ENCODE measurements around the gene PPP1R9A.
A peak's percentile ranks its signal among the peaks of the same experiment; 100 is the strongest.

The PPP1R9A gene

DNA sequence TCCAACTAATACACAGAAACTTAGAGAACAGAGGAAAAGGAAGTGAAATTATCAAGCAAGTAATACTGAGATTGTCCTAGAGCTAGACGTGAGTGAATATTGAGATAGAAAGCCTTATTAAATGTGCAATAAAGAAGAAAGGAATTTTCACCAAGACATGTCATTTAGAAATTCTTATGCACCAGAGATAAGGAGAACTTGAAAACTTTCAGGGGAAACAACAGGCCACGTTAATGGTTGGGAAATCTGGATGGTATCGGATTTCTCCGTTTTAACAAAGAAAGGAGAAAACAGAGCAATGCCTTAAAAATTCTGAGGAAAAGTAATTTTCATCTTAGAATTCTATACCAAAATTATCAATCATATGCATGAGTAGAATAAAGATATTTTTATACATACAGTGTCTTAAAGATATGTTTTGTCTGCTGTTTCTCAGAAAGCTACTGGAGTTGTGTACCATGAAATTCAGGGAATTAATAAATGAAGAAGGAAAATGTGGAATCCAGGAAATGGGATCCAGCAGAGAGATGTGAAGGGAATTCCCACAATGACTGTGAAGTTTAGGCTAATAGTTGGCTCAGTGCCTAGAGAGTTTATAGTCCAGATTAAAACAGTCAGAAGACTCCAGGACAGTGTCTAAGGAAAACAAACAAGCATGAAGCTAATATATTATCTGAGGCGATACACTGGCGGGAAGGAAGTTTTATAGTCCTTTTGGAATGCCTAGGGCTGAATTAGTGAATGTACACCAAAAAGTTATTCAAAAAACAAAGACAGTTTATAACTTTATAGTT lies 159.5 kb downstream of the PPP1R9A start (continued):
- peak; percentile 76 for TF ChIP-seq OSR2 (tag by site-specific recombination; IDR thresholded peaks at IDR 0.05)
- TF ChIP-seq ZNF169 (tag by site-specific recombination; IDR thresholded peaks at IDR 0.05), result no peak
- TF ChIP-seq, protein P1, sequence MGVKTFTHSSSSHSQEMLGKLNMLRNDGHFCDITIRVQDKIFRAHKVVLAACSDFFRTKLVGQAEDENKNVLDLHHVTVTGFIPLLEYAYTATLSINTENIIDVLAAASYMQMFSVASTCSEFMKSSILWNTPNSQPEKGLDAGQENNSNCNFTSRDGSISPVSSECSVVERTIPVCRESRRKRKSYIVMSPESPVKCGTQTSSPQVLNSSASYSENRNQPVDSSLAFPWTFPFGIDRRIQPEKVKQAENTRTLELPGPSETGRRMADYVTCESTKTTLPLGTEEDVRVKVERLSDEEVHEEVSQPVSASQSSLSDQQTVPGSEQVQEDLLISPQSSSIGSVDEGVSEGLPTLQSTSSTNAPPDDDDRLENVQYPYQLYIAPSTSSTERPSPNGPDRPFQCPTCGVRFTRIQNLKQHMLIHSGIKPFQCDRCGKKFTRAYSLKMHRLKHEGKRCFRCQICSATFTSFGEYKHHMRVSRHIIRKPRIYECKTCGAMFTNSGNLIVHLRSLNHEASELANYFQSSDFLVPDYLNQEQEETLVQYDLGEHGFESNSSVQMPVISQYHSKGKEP (tag by site-specific recombination; IDR thresholded peaks at IDR 0.05), result peak; percentile 59; the same call in 1 of the 2 replicates
- TF ChIP-seq ZEB2 (tag by site-specific recombination; IDR thresholded peaks at IDR 0.05), result peak; percentile 53; the same call in 1 of the 2 replicates
- no peak for TF ChIP-seq ZNF121 (tag by site-specific recombination; IDR thresholded peaks at IDR 0.05)
- TF ChIP-seq, protein P2, sequence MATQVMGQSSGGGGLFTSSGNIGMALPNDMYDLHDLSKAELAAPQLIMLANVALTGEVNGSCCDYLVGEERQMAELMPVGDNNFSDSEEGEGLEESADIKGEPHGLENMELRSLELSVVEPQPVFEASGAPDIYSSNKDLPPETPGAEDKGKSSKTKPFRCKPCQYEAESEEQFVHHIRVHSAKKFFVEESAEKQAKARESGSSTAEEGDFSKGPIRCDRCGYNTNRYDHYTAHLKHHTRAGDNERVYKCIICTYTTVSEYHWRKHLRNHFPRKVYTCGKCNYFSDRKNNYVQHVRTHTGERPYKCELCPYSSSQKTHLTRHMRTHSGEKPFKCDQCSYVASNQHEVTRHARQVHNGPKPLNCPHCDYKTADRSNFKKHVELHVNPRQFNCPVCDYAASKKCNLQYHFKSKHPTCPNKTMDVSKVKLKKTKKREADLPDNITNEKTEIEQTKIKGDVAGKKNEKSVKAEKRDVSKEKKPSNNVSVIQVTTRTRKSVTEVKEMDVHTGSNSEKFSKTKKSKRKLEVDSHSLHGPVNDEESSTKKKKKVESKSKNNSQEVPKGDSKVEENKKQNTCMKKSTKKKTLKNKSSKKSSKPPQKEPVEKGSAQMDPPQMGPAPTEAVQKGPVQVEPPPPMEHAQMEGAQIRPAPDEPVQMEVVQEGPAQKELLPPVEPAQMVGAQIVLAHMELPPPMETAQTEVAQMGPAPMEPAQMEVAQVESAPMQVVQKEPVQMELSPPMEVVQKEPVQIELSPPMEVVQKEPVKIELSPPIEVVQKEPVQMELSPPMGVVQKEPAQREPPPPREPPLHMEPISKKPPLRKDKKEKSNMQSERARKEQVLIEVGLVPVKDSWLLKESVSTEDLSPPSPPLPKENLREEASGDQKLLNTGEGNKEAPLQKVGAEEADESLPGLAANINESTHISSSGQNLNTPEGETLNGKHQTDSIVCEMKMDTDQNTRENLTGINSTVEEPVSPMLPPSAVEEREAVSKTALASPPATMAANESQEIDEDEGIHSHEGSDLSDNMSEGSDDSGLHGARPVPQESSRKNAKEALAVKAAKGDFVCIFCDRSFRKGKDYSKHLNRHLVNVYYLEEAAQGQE (tag by site-specific recombination; IDR thresholded peaks at IDR 0.05), result no peak
- TF ChIP-seq ZNF214 (tag by site-specific recombination; IDR thresholded peaks at IDR 0.05; ENCODE audit: borderline replicate concordance), result no peak
- 0 out of 2 replicates have a peak, but pooled peaks have one; percentile 11 for TF ChIP-seq BCL11A (tag by site-specific recombination; IDR thresholded peaks at IDR 0.05; ENCODE audit: low read depth)
- TF ChIP-seq SP3 (tag by site-specific recombination; IDR thresholded peaks at IDR 0.05), result no peak
- no peak for TF ChIP-seq ZNF658 (tag by site-specific recombination; IDR thresholded peaks at IDR 0.05)
- TF ChIP-seq GLIS2 (tag by site-specific recombination; IDR thresholded peaks at IDR 0.05), result no peak
- TF ChIP-seq ZNF174 (tag by site-specific recombination; IDR thresholded peaks at IDR 0.05), result no peak
- no peak for TF ChIP-seq SP7 (tag by site-specific recombination; IDR thresholded peaks at IDR 0.05)
- TF ChIP-seq OVOL3 (tag by site-specific recombination; IDR thresholded peaks at IDR 0.05), result no peak
- TF ChIP-seq SCRT1 (tag by site-specific recombination; IDR thresholded peaks at IDR 0.05; ENCODE audit: borderline replicate concordance), result no peak
- TF ChIP-seq ZNF473 (tag by site-specific recombination; IDR thresholded peaks at IDR 0.05), result no peak
- no peak for TF ChIP-seq ZNF629 (tag by site-specific recombination; IDR thresholded peaks at IDR 0.05)
- TF ChIP-seq ZNF175 (tag by site-specific recombination; IDR thresholded peaks at IDR 0.05), result no peak
- peak; percentile 42; the same call in 1 of the 2 replicates for TF ChIP-seq ZNF549 (tag by site-specific recombination; IDR thresholded peaks at IDR 0.05)
- TF ChIP-seq ZSCAN23 (tag by site-specific recombination; IDR thresholded peaks at IDR 0.05), result no peak
- no peak for TF ChIP-seq ZNF426 (tag by site-specific recombination; IDR thresholded peaks at IDR 0.05)
- TF ChIP-seq ZNF133 (tag by site-specific recombination; IDR thresholded peaks at IDR 0.05), result peak; percentile 89
- TF ChIP-seq ZNF37A (tag by site-specific recombination; IDR thresholded peaks at IDR 0.05), result no peak
- TF ChIP-seq ZNF202 (tag by site-specific recombination; IDR thresholded peaks at IDR 0.05; ENCODE audit: borderline replicate concordance), result no peak
- no peak for TF ChIP-seq ZNF138 (tag by site-specific recombination; IDR thresholded peaks at IDR 0.05; ENCODE audit: borderline replicate concordance)
- no peak for TF ChIP-seq KLF7 (tag by site-specific recombination; IDR thresholded peaks at IDR 0.05; ENCODE audit: borderline replicate concordance)
- no peak for TF ChIP-seq ZNF248 (tag by site-specific recombination; IDR thresholded peaks at IDR 0.05)
- TF ChIP-seq ZNF211 (tag by site-specific recombination; IDR thresholded peaks at IDR 0.05; ENCODE audit: low read depth), result no peak
- no peak for TF ChIP-seq ZNF324 (tag by site-specific recombination; IDR thresholded peaks at IDR 0.05)
- TF ChIP-seq ZNF23 (tag by site-specific recombination; IDR thresholded peaks at IDR 0.05; ENCODE audit: borderline replicate concordance), result no peak
- TF ChIP-seq, protein P3, sequence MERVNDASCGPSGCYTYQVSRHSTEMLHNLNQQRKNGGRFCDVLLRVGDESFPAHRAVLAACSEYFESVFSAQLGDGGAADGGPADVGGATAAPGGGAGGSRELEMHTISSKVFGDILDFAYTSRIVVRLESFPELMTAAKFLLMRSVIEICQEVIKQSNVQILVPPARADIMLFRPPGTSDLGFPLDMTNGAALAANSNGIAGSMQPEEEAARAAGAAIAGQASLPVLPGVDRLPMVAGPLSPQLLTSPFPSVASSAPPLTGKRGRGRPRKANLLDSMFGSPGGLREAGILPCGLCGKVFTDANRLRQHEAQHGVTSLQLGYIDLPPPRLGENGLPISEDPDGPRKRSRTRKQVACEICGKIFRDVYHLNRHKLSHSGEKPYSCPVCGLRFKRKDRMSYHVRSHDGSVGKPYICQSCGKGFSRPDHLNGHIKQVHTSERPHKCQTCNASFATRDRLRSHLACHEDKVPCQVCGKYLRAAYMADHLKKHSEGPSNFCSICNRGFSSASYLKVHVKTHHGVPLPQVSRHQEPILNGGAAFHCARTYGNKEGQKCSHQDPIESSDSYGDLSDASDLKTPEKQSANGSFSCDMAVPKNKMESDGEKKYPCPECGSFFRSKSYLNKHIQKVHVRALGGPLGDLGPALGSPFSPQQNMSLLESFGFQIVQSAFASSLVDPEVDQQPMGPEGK (tag by site-specific recombination; IDR thresholded peaks at IDR 0.05), result no peak
- no peak for TF ChIP-seq KLF16 (tag by site-specific recombination; IDR thresholded peaks at IDR 0.05)
- TF ChIP-seq SCRT2 (tag by site-specific recombination; IDR thresholded peaks at IDR 0.05), result no peak
- TF ChIP-seq, protein P4, sequence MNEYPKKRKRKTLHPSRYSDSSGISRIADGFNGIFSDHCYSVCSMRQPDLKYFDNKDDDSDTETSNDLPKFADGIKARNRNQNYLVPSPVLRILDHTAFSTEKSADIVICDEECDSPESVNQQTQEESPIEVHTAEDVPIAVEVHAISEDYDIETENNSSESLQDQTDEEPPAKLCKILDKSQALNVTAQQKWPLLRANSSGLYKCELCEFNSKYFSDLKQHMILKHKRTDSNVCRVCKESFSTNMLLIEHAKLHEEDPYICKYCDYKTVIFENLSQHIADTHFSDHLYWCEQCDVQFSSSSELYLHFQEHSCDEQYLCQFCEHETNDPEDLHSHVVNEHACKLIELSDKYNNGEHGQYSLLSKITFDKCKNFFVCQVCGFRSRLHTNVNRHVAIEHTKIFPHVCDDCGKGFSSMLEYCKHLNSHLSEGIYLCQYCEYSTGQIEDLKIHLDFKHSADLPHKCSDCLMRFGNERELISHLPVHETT (tag by site-specific recombination; IDR thresholded peaks at IDR 0.05), result no peak
